Endothelial cell of umbilical vein (primary cell): ENCODE measurements around the gene JPT2. TPM values are rescaled to one million over a fixed set of nuclear protein-coding genes. Genes with fewer than 3 reads are reported as not detected.

Experiments
- BruUV-seq: library from RNA; stranded (reverse); fragments of 400-500 nt; replicated peaks from 2 replicates; lab custom pipeline; 2021; lab: Mats Ljungman, UMichigan
- CTCF ChIA-PET: fragments of 300-600, 350-600 bp; sonication (Branson Sonifier 250); formaldehyde crosslinking; loops from one replicate; lab custom pipeline; 2021; ENCODE audit warnings: antibody characterized with exemption, inconsistent platforms; lab: Charles Lee
- POLR2A ChIA-PET: fragments of 300-600, 350-600 bp; sonication (Branson Sonifier 250); formaldehyde crosslinking; loops from one replicate; lab custom pipeline; 2021; ENCODE audit warnings: antibody characterized with exemption, inconsistent platforms; lab: Charles Lee
- DNase-seq: peaks from one replicate; pipeline ENCODE4 v3.0.0-alpha.2; 2011; ENCODE audit warnings: low read depth, low spot score
- FAIRE-seq: peaks from 2 replicates; lab custom pipeline; 2011; peaks lifted over from hg19 to GRCh38; lab: Jason Lieb, UNC
- H2AFZ ChIP-seq: 2 replicates; pipeline ENCODE4 v1.6.0; 2012; ENCODE audit warnings: low read depth, low read length, control low read depth, inconsistent platforms
- H3K27ac ChIP-seq: 2 replicates; pipeline ENCODE4 v1.5.1; 2011; ENCODE audit warnings: low read depth, mild to moderate bottlenecking, control low read depth, low read length, moderate library complexity; ENCODE audit not compliant: insufficient read depth
- H3K27me3 ChIP-seq, 2 experiments: 2 replicates each; pipeline versions ENCODE4 v1.6.0 to v1.6.1; 2011; ENCODE audit warnings: low read length in 2 of 2, mixed read lengths in 1 of 2; ENCODE audit not compliant: control insufficient read depth in 2 of 2, insufficient read depth in 2 of 2
- H3K36me3 ChIP-seq, 2 experiments: 2 replicates in 1 of 2; 3 replicates in 1 of 2; pipeline ENCODE4 v1.5.1; 2011; ENCODE audit warnings: low read length in 2 of 2, mild to moderate bottlenecking in 1 of 2, moderate library complexity in 1 of 2; ENCODE audit not compliant: control insufficient read depth in 2 of 2, insufficient read depth in 2 of 2; ENCODE audit errors: extremely low read depth in 1 of 2
- H3K4me1 ChIP-seq: 3 replicates; pipeline ENCODE4 v1.5.1; 2011; ENCODE audit warnings: mild to moderate bottlenecking, low read length; ENCODE audit not compliant: control insufficient read depth, insufficient read depth; ENCODE audit errors: extremely low read depth
- H3K4me2 ChIP-seq: 2 replicates; pipeline ENCODE4 v1.6.1; 2011; ENCODE audit warnings: low read length, control low read depth, mixed read lengths; ENCODE audit not compliant: insufficient read depth
- H3K4me3 ChIP-seq, 3 experiments: fragments of 200-600 bp in 1 of 3; sonication (generic), shearing (Covaris generic) in 1 of 3; replicated peaks in 1 of 3; 2 replicates each; pipeline ENCODE4 v1.5.1; 2011 to 2016; ENCODE audit warnings: control low read depth in 3 of 3, low read length in 3 of 3, mild to moderate bottlenecking in 2 of 3, inconsistent platforms in 1 of 3, low read depth in 1 of 3, moderate library complexity in 1 of 3; ENCODE audit not compliant: insufficient read depth in 1 of 3
- H3K79me2 ChIP-seq: 2 replicates; pipeline ENCODE4 v1.6.0; 2012; ENCODE audit warnings: low read length, inconsistent platforms; ENCODE audit not compliant: control insufficient read depth, insufficient read depth
- H3K9ac ChIP-seq: replicated peaks from 2 replicates; pipeline ENCODE3; 2011; ENCODE audit warnings: low read length, control low read depth; ENCODE audit not compliant: insufficient read depth; ENCODE audit errors: extremely low read depth
- H3K9me1 ChIP-seq: replicated peaks from 3 replicates; pipeline ENCODE4 v1.6.0; 2011; ENCODE audit warnings: mild to moderate bottlenecking, low read length; ENCODE audit not compliant: control insufficient read depth, insufficient read depth; ENCODE audit errors: extremely low read depth
- H3K9me3 ChIP-seq: replicated peaks from 2 replicates; pipeline ENCODE4 v1.5.1; 2012; ENCODE audit warnings: low read length, inconsistent platforms; ENCODE audit not compliant: control insufficient read depth, insufficient read depth
- H4K20me1 ChIP-seq: replicated peaks from 2 replicates; pipeline ENCODE3; 2011; ENCODE audit warnings: mild to moderate bottlenecking, low read length; ENCODE audit not compliant: control insufficient read depth, insufficient read depth; ENCODE audit errors: extremely low read depth
- FOS ChIP-seq: IDR thresholded peaks from 2 replicates; pipeline ENCODE4 v1.6.1; 2011; ENCODE audit warnings: mild to moderate bottlenecking, low read length, moderate library complexity, borderline replicate concordance; ENCODE audit not compliant: insufficient read depth
- POLR2A ChIP-seq: IDR thresholded peaks from 2 replicates; pipeline ENCODE4 v1.6.1; 2012; ENCODE audit warnings: low read depth, mild to moderate bottlenecking, control low read depth, low read length
- POLR2AphosphoS5 ChIP-seq: IDR thresholded peaks from 2 replicates; pipeline ENCODE4 v1.6.1; 2012; ENCODE audit warnings: low read depth, mild to moderate bottlenecking, control low read depth, low read length, moderate library complexity; ENCODE audit not compliant: insufficient read depth
- dilution Hi-C: fragments of 300-500 bp; cut with MboI; formaldehyde crosslinking; loops from one replicate; pipeline ENCODE4 v1.15.0; 2019; ENCODE audit warnings: low sequenced_read_pairs; ENCODE audit not compliant: extremely low pct_ligation_motif_present
- intact Hi-C: fragments of 100-400 bp; cut with micrococcal nuclease; formaldehyde crosslinking; loops from one replicate; pipeline ENCODE4 v1.10.0; 2022
- polyA plus RNA-seq, 4 experiments: library from polyadenylated mRNA; depleted of rRNA in 3 of 4; stranded (reverse) in 3 of 4; unstranded in 1 of 4; fragments of >200 nt; gene quantifications; 2 replicates each; pipeline versions ENCODE4 v1.2.1 to v1.2.3, GENCODE V29; 2011 to 2012; ENCODE audit warnings: missing spikeins in 1 of 4
- total RNA-seq: library from RNA; stranded (reverse); gene quantifications from 2 replicates; pipeline ENCODE4 v1.2.3, GENCODE V29; 2021
- TF ChIP-seq, protein P1 (sequence below), 2 donors: IDR thresholded peaks; 1 replicate in 1 of 2; 2 replicates in 1 of 2; pipeline ENCODE4 v1.5.1; 2011; ENCODE audit warnings: low read length in 2 of 2, mild to moderate bottlenecking in 2 of 2, moderate library complexity in 2 of 2, control low read depth in 1 of 2, inconsistent platforms in 1 of 2, low read depth in 1 of 2; ENCODE audit not compliant: insufficient read depth in 1 of 2; ENCODE audit errors: extremely low read depth in 1 of 2

JPT2 gene
- total and polyA plus RNA-seq, 2 donors (not counting 3 experiments of a cell fraction or from before 2014, with no cell fraction given), result 35.8 to 93.3 TPM

DNA sequence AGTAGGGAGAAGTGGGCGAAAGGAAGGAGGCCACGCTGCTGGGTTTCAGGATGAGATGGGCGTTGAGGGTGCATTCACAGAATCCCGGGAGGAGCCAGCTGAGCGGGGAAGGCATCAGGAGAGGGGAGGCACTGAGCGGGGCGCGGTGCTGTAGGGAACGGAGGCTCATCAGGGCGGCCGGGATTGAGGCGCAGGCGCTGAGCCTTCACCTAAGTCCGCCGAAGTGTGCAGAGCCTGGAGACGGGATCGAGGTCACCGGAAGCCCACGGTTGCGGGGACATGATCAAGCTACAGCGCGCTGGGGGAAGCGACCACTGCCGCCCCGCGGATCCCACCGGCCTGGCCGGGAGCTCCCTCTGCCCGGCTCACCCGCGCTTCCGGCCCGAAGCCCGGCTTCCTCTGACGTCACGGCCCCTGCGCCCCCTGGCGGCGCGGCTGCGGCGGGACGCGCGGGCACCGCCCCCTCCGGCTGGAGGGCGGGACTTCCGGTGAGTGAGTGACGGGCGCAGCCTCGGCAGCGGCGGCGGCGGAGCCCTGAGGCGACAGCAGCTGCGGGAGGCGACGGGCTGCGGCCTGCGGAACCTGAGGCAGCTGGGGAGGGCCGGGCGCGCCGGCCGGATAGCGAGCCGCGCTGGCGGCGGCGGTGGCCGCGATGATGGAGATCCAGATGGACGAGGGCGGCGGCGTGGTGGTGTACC lies 27.8 kb downstream of the JPT2 start, which contains the start of gene MAPK8IP3:
MAPK8IP3 (plus strand) TSS at position 508 of the 698 bp plus-strand sequence; CDS start at position 653, 145 bp downstream.
- Histone ChIP-seq H2AFZ (peak within 1 kb of the TSS; percentile 58), H3K27me3 (no peaks in the 10 kb centered on the region), H3K4me1 (peaks cover 12% of the 10 kb centered on the region), H3K79me2 (peaks cover 42% of the 10 kb centered on the region), H4K20me1 (no peaks in the 10 kb centered on the region), H3K36me3 (peaks cover 3 to 9% of the 10 kb centered on the region in 2 experiments), H3K9ac (peak within 1 kb of the TSS; percentile 79), H3K9me3 (no peaks in the 10 kb centered on the region), H3K4me2 (peak within 1 kb of the TSS; percentile 80), H3K27ac (peak within 1 kb of the TSS; percentile 72), H3K4me3 (peak within 1 kb of the TSS; percentile 39 to 82 (median 60)), H3K9me1 (no peaks in the 10 kb centered on the region)
- DNase-seq, result peak; percentile 95
- TSS peak; percentile 65 for BruUV-seq
- dilution Hi-C loops, result no loop called here
- TF ChIP-seq, protein P1, sequence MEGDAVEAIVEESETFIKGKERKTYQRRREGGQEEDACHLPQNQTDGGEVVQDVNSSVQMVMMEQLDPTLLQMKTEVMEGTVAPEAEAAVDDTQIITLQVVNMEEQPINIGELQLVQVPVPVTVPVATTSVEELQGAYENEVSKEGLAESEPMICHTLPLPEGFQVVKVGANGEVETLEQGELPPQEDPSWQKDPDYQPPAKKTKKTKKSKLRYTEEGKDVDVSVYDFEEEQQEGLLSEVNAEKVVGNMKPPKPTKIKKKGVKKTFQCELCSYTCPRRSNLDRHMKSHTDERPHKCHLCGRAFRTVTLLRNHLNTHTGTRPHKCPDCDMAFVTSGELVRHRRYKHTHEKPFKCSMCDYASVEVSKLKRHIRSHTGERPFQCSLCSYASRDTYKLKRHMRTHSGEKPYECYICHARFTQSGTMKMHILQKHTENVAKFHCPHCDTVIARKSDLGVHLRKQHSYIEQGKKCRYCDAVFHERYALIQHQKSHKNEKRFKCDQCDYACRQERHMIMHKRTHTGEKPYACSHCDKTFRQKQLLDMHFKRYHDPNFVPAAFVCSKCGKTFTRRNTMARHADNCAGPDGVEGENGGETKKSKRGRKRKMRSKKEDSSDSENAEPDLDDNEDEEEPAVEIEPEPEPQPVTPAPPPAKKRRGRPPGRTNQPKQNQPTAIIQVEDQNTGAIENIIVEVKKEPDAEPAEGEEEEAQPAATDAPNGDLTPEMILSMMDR (IDR thresholded peaks at IDR 0.05; ENCODE audit: extremely low read depth in 1 of 2, insufficient read depth in 1 of 2, low read depth in 1 of 2, low read length in 2 of 2), result peak; percentile 73 to 100
- TF ChIP-seq POLR2AphosphoS5 (peak; percentile 99), FOS (no peak), POLR2A (peak; percentile 97)
- FAIRE-seq, result peak; percentile 94
- POLR2A ChIA-PET, result interaction anchor here (0.6 to 1.8 kb wide), 4 partner anchors 8 to 163 kb away, joined by 3 to 14 read pairs (median 5); partner anchors contain the start of gene JPT2
- intact Hi-C loops, result loop anchor here (1.0 to 10.0 kb wide), 5 partner anchors 28 to 329 kb away; partner anchors contain the start of genes CRAMP1, IFT140, JPT2 and TELO2
- CTCF ChIA-PET, result interaction anchor here (0.6 to 4.2 kb wide), 28 partner anchors 10 to 285 kb away, joined by 3 to 52 read pairs (median 4); partner anchors contain the start of genes CRAMP1, EME2, IFT140 and JPT2
